Measurements from ENCODE around the gene P4HA1. TPM values are rescaled to one million over a fixed set of nuclear protein-coding genes. Genes with fewer than 3 reads are reported as not detected.

Gene P4HA1
- total and polyA plus RNA-seq, 9 of the 15 experiments (the other 6 are each of a cell fraction or from before 2014, with no cell fraction given), result 20.2 to 177 (median 28.6) TPM

- TF ChIP-seq, protein P1, sequence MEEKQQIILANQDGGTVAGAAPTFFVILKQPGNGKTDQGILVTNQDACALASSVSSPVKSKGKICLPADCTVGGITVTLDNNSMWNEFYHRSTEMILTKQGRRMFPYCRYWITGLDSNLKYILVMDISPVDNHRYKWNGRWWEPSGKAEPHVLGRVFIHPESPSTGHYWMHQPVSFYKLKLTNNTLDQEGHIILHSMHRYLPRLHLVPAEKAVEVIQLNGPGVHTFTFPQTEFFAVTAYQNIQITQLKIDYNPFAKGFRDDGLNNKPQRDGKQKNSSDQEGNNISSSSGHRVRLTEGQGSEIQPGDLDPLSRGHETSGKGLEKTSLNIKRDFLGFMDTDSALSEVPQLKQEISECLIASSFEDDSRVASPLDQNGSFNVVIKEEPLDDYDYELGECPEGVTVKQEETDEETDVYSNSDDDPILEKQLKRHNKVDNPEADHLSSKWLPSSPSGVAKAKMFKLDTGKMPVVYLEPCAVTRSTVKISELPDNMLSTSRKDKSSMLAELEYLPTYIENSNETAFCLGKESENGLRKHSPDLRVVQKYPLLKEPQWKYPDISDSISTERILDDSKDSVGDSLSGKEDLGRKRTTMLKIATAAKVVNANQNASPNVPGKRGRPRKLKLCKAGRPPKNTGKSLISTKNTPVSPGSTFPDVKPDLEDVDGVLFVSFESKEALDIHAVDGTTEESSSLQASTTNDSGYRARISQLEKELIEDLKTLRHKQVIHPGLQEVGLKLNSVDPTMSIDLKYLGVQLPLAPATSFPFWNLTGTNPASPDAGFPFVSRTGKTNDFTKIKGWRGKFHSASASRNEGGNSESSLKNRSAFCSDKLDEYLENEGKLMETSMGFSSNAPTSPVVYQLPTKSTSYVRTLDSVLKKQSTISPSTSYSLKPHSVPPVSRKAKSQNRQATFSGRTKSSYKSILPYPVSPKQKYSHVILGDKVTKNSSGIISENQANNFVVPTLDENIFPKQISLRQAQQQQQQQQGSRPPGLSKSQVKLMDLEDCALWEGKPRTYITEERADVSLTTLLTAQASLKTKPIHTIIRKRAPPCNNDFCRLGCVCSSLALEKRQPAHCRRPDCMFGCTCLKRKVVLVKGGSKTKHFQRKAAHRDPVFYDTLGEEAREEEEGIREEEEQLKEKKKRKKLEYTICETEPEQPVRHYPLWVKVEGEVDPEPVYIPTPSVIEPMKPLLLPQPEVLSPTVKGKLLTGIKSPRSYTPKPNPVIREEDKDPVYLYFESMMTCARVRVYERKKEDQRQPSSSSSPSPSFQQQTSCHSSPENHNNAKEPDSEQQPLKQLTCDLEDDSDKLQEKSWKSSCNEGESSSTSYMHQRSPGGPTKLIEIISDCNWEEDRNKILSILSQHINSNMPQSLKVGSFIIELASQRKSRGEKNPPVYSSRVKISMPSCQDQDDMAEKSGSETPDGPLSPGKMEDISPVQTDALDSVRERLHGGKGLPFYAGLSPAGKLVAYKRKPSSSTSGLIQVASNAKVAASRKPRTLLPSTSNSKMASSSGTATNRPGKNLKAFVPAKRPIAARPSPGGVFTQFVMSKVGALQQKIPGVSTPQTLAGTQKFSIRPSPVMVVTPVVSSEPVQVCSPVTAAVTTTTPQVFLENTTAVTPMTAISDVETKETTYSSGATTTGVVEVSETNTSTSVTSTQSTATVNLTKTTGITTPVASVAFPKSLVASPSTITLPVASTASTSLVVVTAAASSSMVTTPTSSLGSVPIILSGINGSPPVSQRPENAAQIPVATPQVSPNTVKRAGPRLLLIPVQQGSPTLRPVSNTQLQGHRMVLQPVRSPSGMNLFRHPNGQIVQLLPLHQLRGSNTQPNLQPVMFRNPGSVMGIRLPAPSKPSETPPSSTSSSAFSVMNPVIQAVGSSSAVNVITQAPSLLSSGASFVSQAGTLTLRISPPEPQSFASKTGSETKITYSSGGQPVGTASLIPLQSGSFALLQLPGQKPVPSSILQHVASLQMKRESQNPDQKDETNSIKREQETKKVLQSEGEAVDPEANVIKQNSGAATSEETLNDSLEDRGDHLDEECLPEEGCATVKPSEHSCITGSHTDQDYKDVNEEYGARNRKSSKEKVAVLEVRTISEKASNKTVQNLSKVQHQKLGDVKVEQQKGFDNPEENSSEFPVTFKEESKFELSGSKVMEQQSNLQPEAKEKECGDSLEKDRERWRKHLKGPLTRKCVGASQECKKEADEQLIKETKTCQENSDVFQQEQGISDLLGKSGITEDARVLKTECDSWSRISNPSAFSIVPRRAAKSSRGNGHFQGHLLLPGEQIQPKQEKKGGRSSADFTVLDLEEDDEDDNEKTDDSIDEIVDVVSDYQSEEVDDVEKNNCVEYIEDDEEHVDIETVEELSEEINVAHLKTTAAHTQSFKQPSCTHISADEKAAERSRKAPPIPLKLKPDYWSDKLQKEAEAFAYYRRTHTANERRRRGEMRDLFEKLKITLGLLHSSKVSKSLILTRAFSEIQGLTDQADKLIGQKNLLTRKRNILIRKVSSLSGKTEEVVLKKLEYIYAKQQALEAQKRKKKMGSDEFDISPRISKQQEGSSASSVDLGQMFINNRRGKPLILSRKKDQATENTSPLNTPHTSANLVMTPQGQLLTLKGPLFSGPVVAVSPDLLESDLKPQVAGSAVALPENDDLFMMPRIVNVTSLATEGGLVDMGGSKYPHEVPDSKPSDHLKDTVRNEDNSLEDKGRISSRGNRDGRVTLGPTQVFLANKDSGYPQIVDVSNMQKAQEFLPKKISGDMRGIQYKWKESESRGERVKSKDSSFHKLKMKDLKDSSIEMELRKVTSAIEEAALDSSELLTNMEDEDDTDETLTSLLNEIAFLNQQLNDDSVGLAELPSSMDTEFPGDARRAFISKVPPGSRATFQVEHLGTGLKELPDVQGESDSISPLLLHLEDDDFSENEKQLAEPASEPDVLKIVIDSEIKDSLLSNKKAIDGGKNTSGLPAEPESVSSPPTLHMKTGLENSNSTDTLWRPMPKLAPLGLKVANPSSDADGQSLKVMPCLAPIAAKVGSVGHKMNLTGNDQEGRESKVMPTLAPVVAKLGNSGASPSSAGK (IDR thresholded peaks at IDR 0.05), result no peak
- TF ChIP-seq SMARCC2 (IDR thresholded peaks at IDR 0.05; ENCODE audit: low read depth) (no peak), IFI16 (CRISPR knock-in tag; IDR thresholded peaks at IDR 0.05) (no peak), ATF7 (IDR thresholded peaks at IDR 0.05) (no peak), PHF8 (IDR thresholded peaks at IDR 0.05; ENCODE audit: borderline replicate concordance, low read length) (no peak), GABPA (tag; conservative IDR thresholded peaks at IDR 0.05; ENCODE audit: low read depth) (peak; percentile 17; the same call in 1 of the 2 replicates), FOXK2 (conservative IDR thresholded peaks at IDR 0.05 in 1 of 2, IDR thresholded peaks at IDR 0.05 in 1 of 2; ENCODE audit: low read depth in 2 of 2) (peak in 1 of 2 experiments; percentile 41; a peak in 1 of 4 replicates), KHSRP (IDR thresholded peaks at IDR 0.05) (no peak), JUND (IDR thresholded peaks at IDR 0.05; ENCODE audit: borderline replicate concordance, low read depth, low read length) (no peak; the same call in 1 of the 2 replicates), JUND (tag; IDR thresholded peaks at IDR 0.05; ENCODE audit: borderline replicate concordance, low read depth, low read length) (peak; percentile 10; the same call in 1 of the 3 replicates), ZNF384 (IDR thresholded peaks at IDR 0.05; ENCODE audit: low read depth, low read length) (peak; percentile 64; the same call in 1 of the 2 replicates)
- TF ChIP-seq, protein P2, sequence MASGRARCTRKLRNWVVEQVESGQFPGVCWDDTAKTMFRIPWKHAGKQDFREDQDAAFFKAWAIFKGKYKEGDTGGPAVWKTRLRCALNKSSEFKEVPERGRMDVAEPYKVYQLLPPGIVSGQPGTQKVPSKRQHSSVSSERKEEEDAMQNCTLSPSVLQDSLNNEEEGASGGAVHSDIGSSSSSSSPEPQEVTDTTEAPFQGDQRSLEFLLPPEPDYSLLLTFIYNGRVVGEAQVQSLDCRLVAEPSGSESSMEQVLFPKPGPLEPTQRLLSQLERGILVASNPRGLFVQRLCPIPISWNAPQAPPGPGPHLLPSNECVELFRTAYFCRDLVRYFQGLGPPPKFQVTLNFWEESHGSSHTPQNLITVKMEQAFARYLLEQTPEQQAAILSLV (tag; IDR thresholded peaks at IDR 0.05), result no peak
- TF ChIP-seq, protein P3, sequence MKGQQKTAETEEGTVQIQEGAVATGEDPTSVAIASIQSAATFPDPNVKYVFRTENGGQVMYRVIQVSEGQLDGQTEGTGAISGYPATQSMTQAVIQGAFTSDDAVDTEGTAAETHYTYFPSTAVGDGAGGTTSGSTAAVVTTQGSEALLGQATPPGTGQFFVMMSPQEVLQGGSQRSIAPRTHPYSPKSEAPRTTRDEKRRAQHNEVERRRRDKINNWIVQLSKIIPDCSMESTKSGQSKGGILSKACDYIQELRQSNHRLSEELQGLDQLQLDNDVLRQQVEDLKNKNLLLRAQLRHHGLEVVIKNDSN (CRISPR knock-in tag; IDR thresholded peaks at IDR 0.05), result no peak
Observed at GRCh38 chr10:73095481-73096021, 1.1 kb downstream of the P4HA1 start (continued).
